Activated naive CD4-positive, alpha-beta T cell treated with anti-CD3 and anti-CD28 coated beads for 36 hours (primary cell): ENCODE results near the gene YES1. TPM values are rescaled to one million over a fixed set of nuclear protein-coding genes. Genes with fewer than 3 reads are reported as not detected.
A peak's percentile ranks its signal among the peaks of the same experiment; 100 is the strongest.
"Not testable (repeated sequence)": the region's sequence is repeated elsewhere in the genome, so short reads cannot be mapped to it uniquely, and the experiment has no call there.

ENCODE experiments used
- CTCF ChIA-PET: fragments of 350-600 bp; sonication (Branson Sonifier 250); formaldehyde crosslinking; loops from one replicate; lab custom pipeline; 2021; ENCODE audit warnings: antibody characterized with exemption; lab: Charles Lee
- DNase-seq: peaks from one replicate; pipeline ENCODE4 v3.0.0-alpha.2; 2020
- H3K27ac Mint-ChIP-seq: one replicate; pipeline ENCODE4 v1.8.0; 2021; ENCODE audit warnings: mild to moderate bottlenecking, mixed read lengths
- H3K27me3 Mint-ChIP-seq: one replicate; pipeline ENCODE4 v1.8.0; 2021; ENCODE audit warnings: low read depth, mixed read lengths
- H3K36me3 Mint-ChIP-seq: one replicate; pipeline ENCODE4 v1.8.0; 2021; ENCODE audit warnings: low read depth, mixed read lengths
- H3K4me1 Mint-ChIP-seq: one replicate; pipeline ENCODE4 v1.8.0; 2021; ENCODE audit warnings: low read depth, mixed read lengths
- H3K4me3 Mint-ChIP-seq: one replicate; pipeline ENCODE4 v1.8.0; 2021; ENCODE audit warnings: mild to moderate bottlenecking, moderate library complexity, mixed read lengths
- H3K9me3 Mint-ChIP-seq: one replicate; pipeline ENCODE4 v1.8.0; 2021; ENCODE audit warnings: mixed read lengths
- intact Hi-C: fragments of 100-400 bp; cut with micrococcal nuclease; formaldehyde crosslinking; loops from one replicate; pipeline ENCODE4 v1.15.1; 2023
- total RNA-seq, 2 experiments: library from RNA; stranded (reverse); gene quantifications; one replicate each; pipeline ENCODE4 v1.2.3, GENCODE V29; 2021

The YES1 gene
- total RNA-seq, 2 experiments from 2014 or later, result 6.7 to 8.3 TPM

DNA sequence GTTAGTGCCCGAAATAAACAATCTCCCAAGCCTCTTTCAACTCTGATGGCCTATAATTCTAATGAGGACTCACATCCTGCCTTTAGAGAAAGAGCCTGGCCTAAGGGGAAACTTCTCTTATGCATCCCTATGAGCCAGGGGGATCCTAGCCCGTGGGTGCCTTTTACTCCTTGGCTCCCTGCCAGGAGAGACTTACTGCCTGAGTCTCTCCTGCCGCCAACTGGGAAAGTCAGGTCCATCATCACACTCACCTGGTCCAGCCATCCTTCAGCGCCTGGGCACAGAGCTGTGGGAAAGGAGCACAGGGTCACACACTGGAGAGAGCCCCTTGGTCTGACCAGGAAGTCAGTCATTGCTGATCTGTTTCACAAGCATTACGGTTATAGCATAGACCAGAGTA is 123.7 kb downstream of the YES1 start:
- intact Hi-C loops, result no loop called here
- DNase-seq, result no peak
- Mint-ChIP-seq H3K27me3 (no peaks in the 10 kb centered on the region), H3K4me3 (no peak overlapping the region), H3K4me1 (peaks cover under 1% of the 10 kb centered on the region), H3K27ac (no peak overlapping the region), H3K36me3 (peaks cover 55% of the 10 kb centered on the region), H3K9me3 (no peaks in the 10 kb centered on the region)
- CTCF ChIA-PET, result interaction anchor here (0.6 kb wide), 1 partner anchor 54 kb away, joined by 3 read pairs; no protein-coding TSS in a partner anchor

DNA sequence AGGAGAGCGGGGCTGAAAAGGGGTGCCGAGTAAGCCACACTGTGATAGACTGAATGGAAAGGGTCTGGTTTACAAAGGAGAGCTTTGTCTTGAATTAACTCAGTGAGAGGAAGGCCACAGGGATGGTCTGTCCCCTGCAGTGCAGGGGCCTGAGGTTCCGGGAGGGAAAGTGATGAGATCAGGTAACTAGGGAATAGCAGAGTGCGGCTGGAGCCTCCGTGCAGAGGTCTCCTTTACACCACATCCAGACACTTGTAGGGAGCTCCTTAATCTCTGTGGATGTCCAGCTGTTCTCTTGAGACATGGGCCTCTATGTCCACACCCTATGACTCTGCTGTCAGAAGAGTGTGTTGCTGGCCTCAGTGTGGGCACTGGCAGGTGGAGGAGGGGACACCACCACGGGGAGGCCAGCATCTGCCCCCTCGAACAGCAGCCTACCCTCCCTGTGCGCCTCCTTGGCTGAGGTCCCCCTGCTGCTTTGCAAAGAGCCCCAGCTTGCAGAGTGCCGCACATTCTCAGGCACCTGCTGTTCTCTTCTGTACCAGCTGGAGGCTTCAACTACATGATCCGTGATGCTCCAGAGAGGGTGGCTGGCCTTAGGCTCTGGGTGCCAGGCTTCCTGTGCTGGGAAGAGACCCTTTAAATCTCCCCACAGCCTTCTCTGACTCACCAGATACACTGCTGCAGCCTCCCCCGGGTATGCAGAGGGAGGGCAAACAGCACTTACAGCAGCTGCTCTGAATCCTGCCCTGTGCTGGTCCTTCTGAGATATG is 125.5 kb downstream of the YES1 start:
- no peaks in the 10 kb centered on the region for H3K9me3 Mint-ChIP-seq
- peaks cover 15% of the 10 kb centered on the region for H3K4me1 Mint-ChIP-seq
- H3K27me3 Mint-ChIP-seq, result no peaks in the 10 kb centered on the region
- no peak overlapping the region for H3K27ac Mint-ChIP-seq
- DNase-seq, result no peak
- H3K4me3 Mint-ChIP-seq, result no peak overlapping the region
- H3K36me3 Mint-ChIP-seq, result peaks cover 59% of the 10 kb centered on the region
- CTCF ChIA-PET, result interaction anchor here (1.2 to 1.3 kb wide), 2 partner anchors 29 to 153 kb away, joined by 3 read pairs; partner anchors contain the start of gene TYMS
- intact Hi-C loops, result no loop called here

GRCh38 chr18:685438-685837 is 126.6 kb downstream of the YES1 start:
- CTCF ChIA-PET, result no interaction called here
- Mint-ChIP-seq H3K4me3 (no peak overlapping the region), H3K4me1 (peaks cover 16% of the 10 kb centered on the region), H3K27ac (no peak overlapping the region), H3K36me3 (peaks cover 64% of the 10 kb centered on the region), H3K27me3 (no peaks in the 10 kb centered on the region), H3K9me3 (no peaks in the 10 kb centered on the region)
- intact Hi-C loops, result no loop called here
- DNase-seq, result no peak

GRCh38 chr18:683531-683930 is 128.5 kb downstream of the YES1 start:
- H3K9me3 Mint-ChIP-seq, result no peaks in the 10 kb centered on the region
- H3K4me3 Mint-ChIP-seq, result no peak overlapping the region
- CTCF ChIA-PET, result interaction anchor here (1.0 to 1.8 kb wide), 2 partner anchors 20 to 156 kb away, joined by 4 to 10 read pairs; no protein-coding TSS in a partner anchor
- DNase-seq, result no peak
- H3K36me3 Mint-ChIP-seq, result peaks cover 71% of the 10 kb centered on the region
- H3K27ac Mint-ChIP-seq, result no peak overlapping the region
- H3K4me1 Mint-ChIP-seq, result peaks cover 17% of the 10 kb centered on the region
- intact Hi-C loops, result no loop called here
- no peaks in the 10 kb centered on the region for H3K27me3 Mint-ChIP-seq

GRCh38 chr18:682833-683232 is 129.2 kb downstream of the YES1 start:
- intact Hi-C loops, result loop anchor here (1.0 kb wide), 2 partner anchors 25 to 525 kb away; partner anchors contain the start of gene USP14

GRCh38 chr18:682416-682815 is 129.6 kb downstream of the YES1 start:
- Mint-ChIP-seq H3K4me1 (peaks cover 17% of the 10 kb centered on the region), H3K27ac (peak overlapping the region; percentile 37), H3K36me3 (peaks cover 69% of the 10 kb centered on the region)
- intact Hi-C loops, result loop anchor here (1.0 kb wide), 2 partner anchors 24 to 524 kb away; partner anchors contain the start of gene USP14
- H3K4me3 Mint-ChIP-seq, H3K27me3 Mint-ChIP-seq, DNase-seq, H3K9me3 Mint-ChIP-seq: not testable (repeated sequence)
- CTCF ChIA-PET, result interaction anchor here (0.6 to 1.8 kb wide), 3 partner anchors 24 to 157 kb away, joined by 3 to 11 read pairs (median 10); partner anchors contain the start of gene ENOSF1

More at GRCh38 chr18:682833-683232, 129.2 kb downstream of the YES1 start:
- H3K36me3 Mint-ChIP-seq, result peaks cover 70% of the 10 kb centered on the region
- no peaks in the 10 kb centered on the region for H3K9me3 Mint-ChIP-seq
- H3K27ac Mint-ChIP-seq, result no peak overlapping the region
- CTCF ChIA-PET, result interaction anchor here (0.7 to 1.8 kb wide), 4 partner anchors 30 to 288 kb away, joined by 3 to 11 read pairs (median 6); partner anchors contain the start of gene ENOSF1
- no peak overlapping the region for H3K4me3 Mint-ChIP-seq
- no peaks in the 10 kb centered on the region for H3K27me3 Mint-ChIP-seq
- DNase-seq, result no peak
- peaks cover 17% of the 10 kb centered on the region for H3K4me1 Mint-ChIP-seq

- CTCF ChIA-PET, result interaction anchor here (0.6 to 1.8 kb wide), 3 partner anchors 24 to 157 kb away, joined by 3 to 11 read pairs (median 10); partner anchors contain the start of gene ENOSF1
These were observed 130.1 kb downstream of the YES1 start for GRCh38 chr18:681985-682384.

GRCh38 chr18:680392-680791 is 131.7 kb downstream of the YES1 start:
- no peaks in the 10 kb centered on the region for H3K9me3 Mint-ChIP-seq
- intact Hi-C loops, result no loop called here
- CTCF ChIA-PET, result no interaction called here
- no peak overlapping the region for H3K27ac Mint-ChIP-seq
- peaks cover 70% of the 10 kb centered on the region for H3K36me3 Mint-ChIP-seq
- H3K4me1 Mint-ChIP-seq, result peaks cover 17% of the 10 kb centered on the region
- H3K4me3 Mint-ChIP-seq, result no peak overlapping the region
- H3K27me3 Mint-ChIP-seq, result no peaks in the 10 kb centered on the region
- no peak for DNase-seq

More at GRCh38 chr18:681985-682384, 130.1 kb downstream of the YES1 start:
- peaks cover 70% of the 10 kb centered on the region for H3K36me3 Mint-ChIP-seq
- H3K27ac Mint-ChIP-seq, result peak overlapping the region; percentile 73
- no peaks in the 10 kb centered on the region for H3K9me3 Mint-ChIP-seq
- DNase-seq, result peak; percentile 77
- no peaks in the 10 kb centered on the region for H3K27me3 Mint-ChIP-seq
- no peak overlapping the region for H3K4me3 Mint-ChIP-seq
- intact Hi-C loops, result loop anchor here (1.0 kb wide), 2 partner anchors 24 to 524 kb away; partner anchors contain the start of gene USP14
- peaks cover 17% of the 10 kb centered on the region for H3K4me1 Mint-ChIP-seq

DNA sequence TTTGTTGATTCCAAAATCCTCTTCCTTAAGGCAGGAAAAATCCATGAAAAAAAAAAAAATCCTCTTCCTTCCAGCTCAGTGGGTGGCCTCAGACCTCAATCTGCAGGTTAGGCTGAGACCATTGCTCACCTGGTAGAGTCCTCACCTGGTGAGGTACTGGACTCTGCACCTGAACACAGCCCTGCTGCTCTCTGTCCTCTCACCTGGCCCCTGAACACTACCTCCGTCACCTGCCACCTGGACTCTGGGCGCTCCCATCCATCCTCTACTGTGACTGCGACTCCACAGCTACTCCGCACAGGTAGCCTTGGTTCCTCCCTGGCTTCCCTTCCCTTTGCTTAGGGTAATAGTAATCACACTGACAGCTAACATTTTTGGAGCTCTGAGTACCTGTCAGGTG is 132.5 kb downstream of the YES1 start:
- no peak overlapping the region for H3K27ac Mint-ChIP-seq
- no peaks in the 10 kb centered on the region for H3K27me3 Mint-ChIP-seq
- peaks cover 67% of the 10 kb centered on the region for H3K36me3 Mint-ChIP-seq
- H3K9me3 Mint-ChIP-seq, result no peaks in the 10 kb centered on the region
- CTCF ChIA-PET, result no interaction called here
- DNase-seq, result no peak
- H3K4me1 Mint-ChIP-seq, result peaks cover 17% of the 10 kb centered on the region
- intact Hi-C loops, result no loop called here
- H3K4me3 Mint-ChIP-seq, result no peak overlapping the region

- no peak for DNase-seq
- peaks cover 63% of the 10 kb centered on the region for H3K36me3 Mint-ChIP-seq
- CTCF ChIA-PET, result no interaction called here
- no peak overlapping the region for H3K27ac Mint-ChIP-seq
- H3K27me3 Mint-ChIP-seq, result no peaks in the 10 kb centered on the region
- peaks cover 17% of the 10 kb centered on the region for H3K4me1 Mint-ChIP-seq
- intact Hi-C loops, result no loop called here
- no peak overlapping the region for H3K4me3 Mint-ChIP-seq
- H3K9me3 Mint-ChIP-seq, result no peaks in the 10 kb centered on the region
These were observed 133.4 kb downstream of the YES1 start for GRCh38 chr18:678482-679182.

GRCh38 chr18:677951-678381 is 134.1 kb downstream of the YES1 start:
- intact Hi-C loops, result no loop called here
- Mint-ChIP-seq H3K27me3 (no peaks in the 10 kb centered on the region), H3K36me3 (peaks cover 57% of the 10 kb centered on the region), H3K9me3 (no peaks in the 10 kb centered on the region), H3K27ac (no peak overlapping the region), H3K4me1 (peaks cover 13% of the 10 kb centered on the region), H3K4me3 (no peak overlapping the region)
- no peak for DNase-seq
- CTCF ChIA-PET, result no interaction called here

GRCh38 chr18:677145-677544 is 134.9 kb downstream of the YES1 start:
- H3K9me3 Mint-ChIP-seq, result no peaks in the 10 kb centered on the region
- intact Hi-C loops, result no loop called here
- CTCF ChIA-PET, result no interaction called here
- H3K27ac Mint-ChIP-seq, result no peak overlapping the region
- H3K36me3 Mint-ChIP-seq, result peaks cover 58% of the 10 kb centered on the region
- no peaks in the 10 kb centered on the region for H3K27me3 Mint-ChIP-seq
- DNase-seq, result no peak
- no peak overlapping the region for H3K4me3 Mint-ChIP-seq
- peaks cover 7% of the 10 kb centered on the region for H3K4me1 Mint-ChIP-seq
